ENCODE results near the gene ZNF22.

Gene ZNF22

GRCh38 chr10:45035673-45036072, 35.0 kb downstream of the ZNF22 start:
- DNase-seq, result no peak

GRCh38 chr10:45040921-45041542, 40.3 kb downstream of the ZNF22 start:
- DNase-seq, result no peak

GRCh38 chr10:45044290-45044689, 43.6 kb downstream of the ZNF22 start:
- DNase-seq, result no peak

- no peak for DNase-seq
These were observed 50.0 kb downstream of the ZNF22 start for GRCh38 chr10:45050551-45051235.

- DNase-seq, result no peak
These were observed 52.0 kb downstream of the ZNF22 start for GRCh38 chr10:45052700-45053099.

GRCh38 chr10:45053569-45054100, 52.9 kb downstream of the ZNF22 start:
- DNase-seq, result no peak

Measured in activated CD4-positive, alpha-beta T cell treated with anti-CD3 and anti-CD28 coated beads for 1 hour (primary cell).